ENCODE data around the gene CCDC186. TPM values are rescaled to one million over a fixed set of nuclear protein-coding genes. Genes with fewer than 3 reads are reported as not detected.

Gene CCDC186
- total RNA-seq, 1 experiment from 2014 or later = 32.7 TPM

GRCh38 chr10:114189700-114190099, 15.7 kb upstream of the CCDC186 start:
- POLR2A ChIA-PET = no interaction called here
- no peaks in the 10 kb centered on the region for H3K36me3 Mint-ChIP-seq

GRCh38 chr10:114188900-114189299, 14.9 kb upstream of the CCDC186 start:
- no peak for DNase-seq (ENCODE audit: low spot score)
- Mint-ChIP-seq H3K27ac (no peak overlapping the region), H3K36me3 (no peaks in the 10 kb centered on the region), H3K4me3 (no peak overlapping the region), H3K4me1 (no peaks in the 10 kb centered on the region), H3K9me3 (peaks cover 3% of the 10 kb centered on the region), H3K27me3 (ENCODE audit: low read depth) (no peaks in the 10 kb centered on the region)
- ATAC-seq = no peak
- CTCF ChIA-PET = no interaction called here
- TF ChIP-seq EMX1 (CRISPR knock-in tag; IDR thresholded peaks at IDR 0.05) (no peak), USF1 (CRISPR knock-in tag; IDR thresholded peaks at IDR 0.05) (no peak), USF2 (CRISPR knock-in tag; IDR thresholded peaks at IDR 0.05) (no peak), CREM (CRISPR knock-in tag; IDR thresholded peaks at IDR 0.05) (no peak), NFATC4 (CRISPR knock-in tag; IDR thresholded peaks at IDR 0.05) (no peak)
- POLR2A ChIA-PET = no interaction called here

More at GRCh38 chr10:114189700-114190099, 15.7 kb upstream of the CCDC186 start:
- no peak for ATAC-seq
- H3K4me1 Mint-ChIP-seq = no peaks in the 10 kb centered on the region
- H3K27ac Mint-ChIP-seq = no peak overlapping the region
- TF ChIP-seq USF2 (CRISPR knock-in tag; IDR thresholded peaks at IDR 0.05) = no peak
- no peak for TF ChIP-seq ZNF532 (CRISPR knock-in tag; IDR thresholded peaks at IDR 0.05; ENCODE audit: borderline replicate concordance)
- no peak for TF ChIP-seq ZNF423 (CRISPR knock-in tag; IDR thresholded peaks at IDR 0.05)
- no peak for TF ChIP-seq E2F1 (CRISPR knock-in tag; IDR thresholded peaks at IDR 0.05)
- no peak for TF ChIP-seq RELA (CRISPR knock-in tag; IDR thresholded peaks at IDR 0.05; ENCODE audit: borderline replicate concordance)
- no peak for TF ChIP-seq NFYB (CRISPR knock-in tag; conservative IDR thresholded peaks at IDR 0.05; ENCODE audit: low read depth)
- TF ChIP-seq ERG (CRISPR knock-in tag; IDR thresholded peaks at IDR 0.05) = no peak
- no peak for DNase-seq (ENCODE audit: low spot score)
- H3K9me3 Mint-ChIP-seq = peaks cover 3% of the 10 kb centered on the region
- CTCF ChIA-PET = no interaction called here
- H3K4me3 Mint-ChIP-seq = no peak overlapping the region
- no peaks in the 10 kb centered on the region for H3K27me3 Mint-ChIP-seq (ENCODE audit: low read depth)

- no peak overlapping the region for H3K27ac Mint-ChIP-seq
- no peak for DNase-seq (ENCODE audit: low spot score)
- ATAC-seq = no peak
- POLR2A ChIA-PET = no interaction called here
- no peaks in the 10 kb centered on the region for H3K36me3 Mint-ChIP-seq
- no peaks in the 10 kb centered on the region for H3K27me3 Mint-ChIP-seq (ENCODE audit: low read depth)
- CTCF ChIA-PET = no interaction called here
- no peaks in the 10 kb centered on the region for H3K4me1 Mint-ChIP-seq
- peaks cover 3% of the 10 kb centered on the region for H3K9me3 Mint-ChIP-seq
- H3K4me3 Mint-ChIP-seq = no peak overlapping the region
- TF ChIP-seq TCF7 (CRISPR knock-in tag; IDR thresholded peaks at IDR 0.05; ENCODE audit: low read depth) (no peak), HMGA2 (CRISPR knock-in tag; IDR thresholded peaks at IDR 0.05) (no peak), ZBTB21 (CRISPR knock-in tag; IDR thresholded peaks at IDR 0.05; ENCODE audit: borderline replicate concordance) (no peak), ZNF263 (CRISPR knock-in tag; IDR thresholded peaks at IDR 0.05; ENCODE audit: low read depth) (no peak), FOXJ3 (CRISPR knock-in tag; IDR thresholded peaks at IDR 0.05; ENCODE audit: borderline replicate concordance) (no peak), ZNF416 (CRISPR knock-in tag; IDR thresholded peaks at IDR 0.05) (no peak), ESRRA (CRISPR knock-in tag; IDR thresholded peaks at IDR 0.05; ENCODE audit: borderline replicate concordance) (no peak), ARID4B (CRISPR knock-in tag; IDR thresholded peaks at IDR 0.05; ENCODE audit: borderline replicate concordance) (no peak)
These were observed 14.0 kb upstream of the CCDC186 start for GRCh38 chr10:114188001-114188400.
